Activated naive CD8-positive, alpha-beta T cell (primary cell): ENCODE data around the gene PTCD1.
"Not testable (repeated sequence)": the region's sequence is repeated elsewhere in the genome, so short reads cannot be mapped to it uniquely, and the experiment has no call there.

Experiments
- H3K27ac Mint-ChIP-seq: one replicate; pipeline ENCODE4 v1.8.0; 2021; ENCODE audit warnings: mixed read lengths
- H3K27me3 Mint-ChIP-seq: one replicate; pipeline ENCODE4 v1.8.0; 2021; ENCODE audit warnings: mixed read lengths
- H3K36me3 Mint-ChIP-seq: one replicate; pipeline ENCODE4 v1.8.0; 2021; ENCODE audit warnings: mixed read lengths
- H3K4me1 Mint-ChIP-seq: one replicate; pipeline ENCODE4 v1.8.0; 2021; ENCODE audit warnings: low read depth, mixed read lengths
- H3K4me3 Mint-ChIP-seq: one replicate; pipeline ENCODE4 v1.8.0; 2021; ENCODE audit warnings: mild to moderate bottlenecking, mixed read lengths
- H3K9me3 Mint-ChIP-seq: one replicate; pipeline ENCODE4 v1.8.0; 2021; ENCODE audit warnings: low read depth, mixed read lengths

The PTCD1 gene

GRCh38 chr7:99392659-99393354, 45.8 kb downstream of the PTCD1 start:
- peak overlapping the region; percentile 78 for H3K4me3 Mint-ChIP-seq
- no peaks in the 10 kb centered on the region for H3K36me3 Mint-ChIP-seq
- H3K4me1 Mint-ChIP-seq = peaks cover 18% of the 10 kb centered on the region
- peak overlapping the region; percentile 75 for H3K27ac Mint-ChIP-seq
- no peaks in the 10 kb centered on the region for H3K9me3 Mint-ChIP-seq
- no peaks in the 10 kb centered on the region for H3K27me3 Mint-ChIP-seq

DNA sequence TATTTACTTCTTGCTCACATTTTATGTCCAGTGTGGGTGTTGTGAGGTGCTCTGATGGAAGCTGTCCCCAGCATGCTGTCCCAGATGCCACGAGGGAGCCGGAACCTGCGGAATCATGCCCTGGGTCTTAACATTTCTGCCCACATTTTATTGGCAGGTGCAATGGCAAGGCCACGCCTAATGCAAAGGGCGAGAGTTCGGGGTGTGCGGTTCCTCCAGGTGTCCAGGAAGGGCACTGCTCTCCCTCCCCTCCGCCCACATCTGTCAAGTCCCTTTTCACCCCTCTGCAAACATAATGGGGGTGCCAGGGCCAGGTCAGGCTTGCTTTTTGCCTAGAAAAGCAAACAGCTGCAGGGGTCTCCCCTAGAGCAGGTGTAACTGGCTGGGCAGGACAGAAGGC, 46.6 kb downstream of the PTCD1 start:
- Mint-ChIP-seq H3K4me1 (peaks cover 17% of the 10 kb centered on the region), H3K4me3 (no peak overlapping the region), H3K36me3 (no peaks in the 10 kb centered on the region)

DNA sequence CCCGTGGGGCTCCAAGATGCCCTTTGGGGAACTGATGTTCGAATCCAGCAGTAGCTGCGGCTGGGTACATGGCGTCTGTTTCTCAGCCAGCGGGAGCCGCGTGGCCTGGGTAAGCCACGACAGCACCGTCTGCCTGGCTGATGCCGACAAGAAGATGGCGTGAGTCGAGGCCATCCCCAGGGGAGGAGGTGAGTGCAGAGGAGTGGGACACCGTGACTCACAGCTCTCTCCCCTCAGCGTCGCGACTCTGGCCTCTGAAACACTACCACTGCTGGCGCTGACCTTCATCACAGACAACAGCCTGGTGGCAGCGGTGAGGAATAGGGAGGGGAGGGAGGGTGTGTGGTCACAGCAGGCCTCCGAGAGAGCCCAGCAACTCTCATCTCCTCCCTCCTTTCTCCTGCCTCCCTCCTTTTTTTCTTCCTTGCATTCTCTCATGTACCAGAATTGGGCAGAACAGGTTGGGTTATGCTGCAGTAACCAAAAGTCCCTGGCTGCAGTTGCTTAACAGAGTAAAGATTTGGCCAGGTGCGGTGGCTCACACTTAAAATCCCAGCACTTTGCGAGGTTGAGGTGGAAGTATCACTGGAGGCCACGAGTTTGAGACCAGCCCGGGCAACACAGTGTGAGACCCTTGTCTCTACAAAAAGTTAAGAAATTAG, 47.5 kb downstream of the PTCD1 start:
- Mint-ChIP-seq H3K9me3 (no peaks in the 10 kb centered on the region), H3K27ac (no peak overlapping the region), H3K27me3 (no peaks in the 10 kb centered on the region), H3K36me3 (no peaks in the 10 kb centered on the region), H3K4me3 (peak overlapping the region; percentile 27), H3K4me1 (peaks cover 19% of the 10 kb centered on the region)

More for the DNA sequence above, 46.6 kb downstream of the PTCD1 start:
- Mint-ChIP-seq H3K27ac (no peak overlapping the region), H3K9me3 (no peaks in the 10 kb centered on the region), H3K27me3 (no peaks in the 10 kb centered on the region)

- no peaks in the 10 kb centered on the region for H3K27me3 Mint-ChIP-seq
- no peaks in the 10 kb centered on the region for H3K9me3 Mint-ChIP-seq
- H3K4me1 Mint-ChIP-seq = peaks cover 19% of the 10 kb centered on the region
- no peaks in the 10 kb centered on the region for H3K36me3 Mint-ChIP-seq
- H3K4me3 Mint-ChIP-seq = no peak overlapping the region
- H3K27ac Mint-ChIP-seq = no peak overlapping the region
Observed at GRCh38 chr7:99389772-99390171, 48.8 kb downstream of the PTCD1 start.

GRCh38 chr7:99387912-99388311, 50.7 kb downstream of the PTCD1 start:
- Mint-ChIP-seq H3K4me3 (no peak overlapping the region), H3K36me3 (no peaks in the 10 kb centered on the region), H3K27ac (no peak overlapping the region), H3K4me1 (peaks cover 22% of the 10 kb centered on the region), H3K9me3 (no peaks in the 10 kb centered on the region), H3K27me3 (no peaks in the 10 kb centered on the region)

DNA sequence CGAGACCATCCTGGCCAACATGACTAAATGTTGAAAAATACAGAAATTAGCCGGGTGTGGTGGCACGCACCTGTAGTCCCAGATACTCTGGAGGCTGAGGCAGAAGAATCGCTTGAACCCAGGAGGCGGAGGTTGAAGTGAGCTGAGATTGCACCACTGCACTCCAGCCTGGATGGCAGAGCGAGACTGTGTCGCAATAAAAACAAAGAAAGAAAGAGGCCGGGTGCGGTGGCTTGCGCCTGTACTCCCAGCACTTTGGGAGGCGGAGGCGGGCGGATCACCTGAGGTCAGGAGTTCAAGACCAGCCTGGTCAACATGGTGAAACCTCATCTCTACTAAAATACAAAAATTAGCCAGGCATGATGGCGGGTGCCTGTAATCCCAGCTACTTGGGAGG, 51.4 kb downstream of the PTCD1 start:
- peaks cover 21% of the 10 kb centered on the region for H3K4me1 Mint-ChIP-seq
- H3K36me3 Mint-ChIP-seq, H3K27me3 Mint-ChIP-seq, H3K4me3 Mint-ChIP-seq, H3K9me3 Mint-ChIP-seq: not testable (repeated sequence)
- H3K27ac Mint-ChIP-seq = peak overlapping the region; percentile 54

GRCh38 chr7:99386584-99387238, 51.9 kb downstream of the PTCD1 start:
- Mint-ChIP-seq H3K36me3 (no peaks in the 10 kb centered on the region), H3K9me3 (no peaks in the 10 kb centered on the region), H3K27me3 (no peaks in the 10 kb centered on the region), H3K4me3 (no peak overlapping the region), H3K27ac (peak overlapping the region; percentile 54), H3K4me1 (peaks cover 21% of the 10 kb centered on the region)

- Mint-ChIP-seq H3K27ac (peak overlapping the region; percentile 22), H3K4me3 (no peak overlapping the region), H3K36me3 (peaks cover 2% of the 10 kb centered on the region), H3K27me3 (no peaks in the 10 kb centered on the region), H3K9me3 (no peaks in the 10 kb centered on the region), H3K4me1 (peaks cover 32% of the 10 kb centered on the region)
Observed at GRCh38 chr7:99385564-99385963, 53.0 kb downstream of the PTCD1 start.

- Mint-ChIP-seq H3K9me3 (no peaks in the 10 kb centered on the region), H3K4me3 (no peak overlapping the region), H3K27ac (peak overlapping the region; percentile 87), H3K27me3 (no peaks in the 10 kb centered on the region), H3K36me3 (peaks cover 4% of the 10 kb centered on the region), H3K4me1 (peaks cover 41% of the 10 kb centered on the region)
Observed at GRCh38 chr7:99384523-99384922, 54.1 kb downstream of the PTCD1 start.

- peaks cover 47% of the 10 kb centered on the region for H3K4me1 Mint-ChIP-seq
- H3K27ac Mint-ChIP-seq = peak overlapping the region; percentile 87
Observed at GRCh38 chr7:99383791-99384370, 54.7 kb downstream of the PTCD1 start.

DNA sequence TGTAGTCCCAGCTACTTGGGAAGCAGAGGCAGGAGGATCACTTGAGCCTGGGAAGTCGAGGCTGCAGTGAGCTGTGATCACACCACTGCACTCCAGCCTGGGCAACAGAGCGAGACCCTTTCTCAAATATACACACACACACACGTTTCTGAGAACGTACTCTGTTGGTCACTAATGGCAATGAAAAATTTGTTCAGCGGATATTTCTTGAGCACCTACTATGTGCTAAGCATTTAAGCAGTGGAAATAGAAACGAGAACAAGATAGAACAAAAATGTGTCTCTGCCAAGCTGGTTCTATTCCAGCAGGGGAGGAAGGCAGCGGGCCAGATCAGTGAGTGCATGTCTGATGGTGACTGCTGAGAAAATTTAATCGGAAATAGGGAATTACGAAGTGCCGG, 55.4 kb downstream of the PTCD1 start:
- Mint-ChIP-seq H3K4me3 (peak overlapping the region; percentile 17), H3K9me3 (no peaks in the 10 kb centered on the region), H3K27me3 (no peaks in the 10 kb centered on the region), H3K4me1 (peaks cover 48% of the 10 kb centered on the region), H3K36me3 (peaks cover 7% of the 10 kb centered on the region), H3K27ac (peak overlapping the region; percentile 87)

More at GRCh38 chr7:99383791-99384370, 54.7 kb downstream of the PTCD1 start:
- Mint-ChIP-seq H3K27me3 (no peaks in the 10 kb centered on the region), H3K4me3 (no peak overlapping the region), H3K36me3 (peaks cover 7% of the 10 kb centered on the region), H3K9me3 (no peaks in the 10 kb centered on the region)

GRCh38 chr7:99381664-99382075, 56.9 kb downstream of the PTCD1 start:
- H3K36me3 Mint-ChIP-seq = peaks cover 7% of the 10 kb centered on the region
- no peaks in the 10 kb centered on the region for H3K27me3 Mint-ChIP-seq
- H3K4me1 Mint-ChIP-seq = peaks cover 54% of the 10 kb centered on the region
- H3K9me3 Mint-ChIP-seq = no peaks in the 10 kb centered on the region
- H3K4me3 Mint-ChIP-seq = peak overlapping the region; percentile 88
- peak overlapping the region; percentile 99 for H3K27ac Mint-ChIP-seq

GRCh38 chr7:99380823-99381663, 57.6 kb downstream of the PTCD1 start:
- Mint-ChIP-seq H3K36me3 (peaks cover 7% of the 10 kb centered on the region), H3K9me3 (no peaks in the 10 kb centered on the region), H3K4me3 (peak overlapping the region; percentile 88), H3K27me3 (no peaks in the 10 kb centered on the region), H3K27ac (peak overlapping the region; percentile 99), H3K4me1 (peaks cover 59% of the 10 kb centered on the region)

- Mint-ChIP-seq H3K4me3 (peak overlapping the region; percentile 88), H3K4me1 (peaks cover 62% of the 10 kb centered on the region), H3K27ac (peak overlapping the region; percentile 99), H3K36me3 (peaks cover 7% of the 10 kb centered on the region), H3K27me3 (no peaks in the 10 kb centered on the region), H3K9me3 (no peaks in the 10 kb centered on the region)
Observed at GRCh38 chr7:99380032-99380822, 58.4 kb downstream of the PTCD1 start.
